Measurements from ENCODE around the gene ASAH2.
A peak's percentile ranks its signal among the peaks of the same experiment; 100 is the strongest.

DNA sequence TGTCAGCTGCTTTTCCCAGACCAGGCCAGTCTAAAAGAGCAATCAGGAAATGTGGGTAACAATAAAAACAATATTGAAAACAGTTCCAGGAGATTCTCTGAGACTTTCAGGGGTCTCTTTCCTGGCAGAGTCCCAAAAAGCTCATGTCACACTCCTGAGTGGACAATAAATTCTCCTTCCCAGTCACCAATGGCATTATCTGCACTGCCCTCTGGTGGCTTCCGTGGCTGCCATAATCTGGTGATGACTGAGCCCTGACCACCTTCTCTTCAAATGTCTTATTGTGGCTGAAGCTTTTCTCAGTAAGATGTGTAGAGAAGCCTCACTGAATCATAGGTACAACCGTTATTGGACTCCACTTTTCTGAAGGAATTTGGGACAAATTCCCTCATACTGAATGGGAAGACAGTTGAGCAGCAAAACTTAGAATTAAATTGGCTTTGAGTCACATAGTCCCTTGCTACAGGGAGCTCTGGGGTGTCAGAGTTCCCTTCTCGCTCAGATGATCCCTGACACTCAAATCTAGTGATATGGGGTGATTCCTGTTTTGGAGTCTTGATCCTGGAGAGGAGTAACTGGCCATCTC is 24.4 kb upstream of the ASAH2 start:
- TF ChIP-seq, protein P1, sequence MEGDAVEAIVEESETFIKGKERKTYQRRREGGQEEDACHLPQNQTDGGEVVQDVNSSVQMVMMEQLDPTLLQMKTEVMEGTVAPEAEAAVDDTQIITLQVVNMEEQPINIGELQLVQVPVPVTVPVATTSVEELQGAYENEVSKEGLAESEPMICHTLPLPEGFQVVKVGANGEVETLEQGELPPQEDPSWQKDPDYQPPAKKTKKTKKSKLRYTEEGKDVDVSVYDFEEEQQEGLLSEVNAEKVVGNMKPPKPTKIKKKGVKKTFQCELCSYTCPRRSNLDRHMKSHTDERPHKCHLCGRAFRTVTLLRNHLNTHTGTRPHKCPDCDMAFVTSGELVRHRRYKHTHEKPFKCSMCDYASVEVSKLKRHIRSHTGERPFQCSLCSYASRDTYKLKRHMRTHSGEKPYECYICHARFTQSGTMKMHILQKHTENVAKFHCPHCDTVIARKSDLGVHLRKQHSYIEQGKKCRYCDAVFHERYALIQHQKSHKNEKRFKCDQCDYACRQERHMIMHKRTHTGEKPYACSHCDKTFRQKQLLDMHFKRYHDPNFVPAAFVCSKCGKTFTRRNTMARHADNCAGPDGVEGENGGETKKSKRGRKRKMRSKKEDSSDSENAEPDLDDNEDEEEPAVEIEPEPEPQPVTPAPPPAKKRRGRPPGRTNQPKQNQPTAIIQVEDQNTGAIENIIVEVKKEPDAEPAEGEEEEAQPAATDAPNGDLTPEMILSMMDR (IDR thresholded peaks at IDR 0.05; ENCODE audit: low read length), result peak; percentile 79
- TF ChIP-seq EZH2 (optimal IDR thresholded peaks at IDR 0.05; ENCODE audit: low read depth, low read length) (no peak), EZH2phosphoT487 (IDR thresholded peaks at IDR 0.05; ENCODE audit: low read length) (no peak)

All from MM.1S (cell line).